ENCODE results near the gene SLC37A4. TPM values are rescaled to one million over a fixed set of nuclear protein-coding genes. Genes with fewer than 3 reads are reported as not detected.
A peak's percentile ranks its signal among the peaks of the same experiment; 100 is the strongest.

Gene SLC37A4
- total RNA-seq, 1 experiment from 2014 or later = 54.5 TPM

GRCh38 chr11:119055901-119056300 is 25.2 kb upstream of the SLC37A4 start:
- Mint-ChIP-seq H3K36me3 (peaks cover 51% of the 10 kb centered on the region), H3K4me1 (peaks cover 17% of the 10 kb centered on the region), H3K27me3 (ENCODE audit: low read depth) (no peaks in the 10 kb centered on the region), H3K27ac (peak overlapping the region; percentile 88), H3K4me3 (peak overlapping the region; percentile 89), H3K9me3 (no peaks in the 10 kb centered on the region)
- ChIA-PET CTCF (interaction anchor here (0.7 to 3.0 kb wide), 8 partner anchors 11 to 265 kb away, joined by 3 to 14 read pairs (median 3); partner anchors contain the start of genes CBL, CENATAC and VPS11), POLR2A (interaction anchor here (0.9 to 2.6 kb wide), 5 partner anchors 9 to 145 kb away, joined by 3 to 20 read pairs (median 5); partner anchors contain the start of genes HMBS, NLRX1 and VPS11)
- DNase-seq (ENCODE audit: low spot score) (no peak), ATAC-seq (no peak)
- no peak for TF ChIP-seq ZMAT4 (CRISPR knock-in tag; IDR thresholded peaks at IDR 0.05)

GRCh38 chr11:119054418-119054817 is 23.7 kb upstream of the SLC37A4 start:
- ChIA-PET POLR2A (interaction anchor here (0.5 kb wide), 1 partner anchor 312 kb away, joined by 3 read pairs; no protein-coding TSS in a partner anchor), CTCF (interaction anchor here (1.1 to 1.6 kb wide), 2 partner anchors 115 to 124 kb away, joined by 3 read pairs; no protein-coding TSS in a partner anchor)
- Mint-ChIP-seq H3K4me3 (peak overlapping the region; percentile 39; the same call in 1 of the 2 replicates), H3K27ac (no peak overlapping the region), H3K36me3 (peaks cover 60% of the 10 kb centered on the region), H3K9me3 (no peaks in the 10 kb centered on the region), H3K4me1 (peaks cover 17% of the 10 kb centered on the region), H3K27me3 (ENCODE audit: low read depth) (no peaks in the 10 kb centered on the region)
- DNase-seq (ENCODE audit: low spot score) (no peak), ATAC-seq (no peak)
- TF ChIP-seq GABPB1 (CRISPR knock-in tag; IDR thresholded peaks at IDR 0.05) = no peak
- TF ChIP-seq E2F5 (CRISPR knock-in tag; IDR thresholded peaks at IDR 0.05) = no peak

- no peak overlapping the region for H3K4me3 Mint-ChIP-seq
- H3K4me1 Mint-ChIP-seq = peaks cover 9% of the 10 kb centered on the region
- H3K27ac Mint-ChIP-seq = no peak overlapping the region
- POLR2A ChIA-PET = interaction anchor here (1.1 kb wide), 1 partner anchor 47 kb away, joined by 3 read pairs; no protein-coding TSS in a partner anchor
- H3K36me3 Mint-ChIP-seq = peaks cover 76% of the 10 kb centered on the region
- DNase-seq (ENCODE audit: low spot score) (no peak), ATAC-seq (no peak)
- no peaks in the 10 kb centered on the region for H3K9me3 Mint-ChIP-seq
- H3K27me3 Mint-ChIP-seq (ENCODE audit: low read depth) = no peaks in the 10 kb centered on the region
- CTCF ChIA-PET = no interaction called here
- TF ChIP-seq AR (CRISPR knock-in tag; IDR thresholded peaks at IDR 0.05) = no peak
- no peak for TF ChIP-seq ZSCAN18 (CRISPR knock-in tag; IDR thresholded peaks at IDR 0.05)
- no peak for TF ChIP-seq ZNF317 (CRISPR knock-in tag; IDR thresholded peaks at IDR 0.05; ENCODE audit: borderline replicate concordance, low read depth)
- TF ChIP-seq USF2 (CRISPR knock-in tag; IDR thresholded peaks at IDR 0.05) = no peak
- TF ChIP-seq AFF4 (CRISPR knock-in tag; IDR thresholded peaks at IDR 0.05; ENCODE audit: borderline replicate concordance) = no peak
- no peak for TF ChIP-seq ARID4B (CRISPR knock-in tag; IDR thresholded peaks at IDR 0.05; ENCODE audit: borderline replicate concordance)
- no peak for TF ChIP-seq ZBTB43 (CRISPR knock-in tag; IDR thresholded peaks at IDR 0.05)
- TF ChIP-seq CDX4 (CRISPR knock-in tag; IDR thresholded peaks at IDR 0.05; ENCODE audit: borderline replicate concordance) = no peak
Measured at GRCh38 chr11:119052163-119052814, 21.6 kb upstream of the SLC37A4 start.
